ENCODE measurements around the gene CERKL. TPM values are rescaled to one million over a fixed set of nuclear protein-coding genes. Genes with fewer than 3 reads are reported as not detected.
A peak's percentile ranks its signal among the peaks of the same experiment; 100 is the strongest.

CERKL gene
- total RNA-seq, 1 donor from 2014 or later: 0.40 TPM

- no peak overlapping the region for H3K4me3 ChIP-seq (ENCODE audit: low read depth, low read length)
- no peak for DNase-seq (ENCODE audit: low read depth)
- no peak for TF ChIP-seq CTCF (conservative IDR thresholded peaks at IDR 0.05; ENCODE audit: low read depth, low read length)
These were observed 78.1 kb downstream of the CERKL start for GRCh38 chr2:181578829-181579228.

GRCh38 chr2:181576431-181576830, 80.5 kb downstream of the CERKL start:
- DNase-seq (ENCODE audit: low read depth): no peak
- no peak overlapping the region for H3K4me3 ChIP-seq (ENCODE audit: low read depth, low read length)
- TF ChIP-seq CTCF (conservative IDR thresholded peaks at IDR 0.05; ENCODE audit: low read depth, low read length): no peak

- no peak for TF ChIP-seq CTCF (conservative IDR thresholded peaks at IDR 0.05; ENCODE audit: low read depth, low read length)
- no peak overlapping the region for H3K4me3 ChIP-seq (ENCODE audit: low read depth, low read length)
- DNase-seq (ENCODE audit: low read depth): no peak
These were observed 81.3 kb downstream of the CERKL start for GRCh38 chr2:181575650-181576025.

- TF ChIP-seq CTCF (conservative IDR thresholded peaks at IDR 0.05; ENCODE audit: low read depth, low read length): no peak
- no peak overlapping the region for H3K4me3 ChIP-seq (ENCODE audit: low read depth, low read length)
- no peak for DNase-seq (ENCODE audit: low read depth)
These were observed 81.8 kb downstream of the CERKL start for GRCh38 chr2:181575024-181575649.

GRCh38 chr2:181574321-181574720, 82.6 kb downstream of the CERKL start:
- TF ChIP-seq CTCF (conservative IDR thresholded peaks at IDR 0.05; ENCODE audit: low read depth, low read length): no peak
- DNase-seq (ENCODE audit: low read depth): no peak
- H3K4me3 ChIP-seq (ENCODE audit: low read depth, low read length): no peak overlapping the region

GRCh38 chr2:181573140-181573736, 83.7 kb downstream of the CERKL start:
- H3K4me3 ChIP-seq (ENCODE audit: low read depth, low read length): no peak overlapping the region
- peak; percentile 72 for TF ChIP-seq CTCF (conservative IDR thresholded peaks at IDR 0.05; ENCODE audit: low read depth, low read length)
- DNase-seq (ENCODE audit: low read depth): no peak
